HL-60/S4 treated with retinoic acid at 250 ng/mL for 4 days and 3 days (cell line): ENCODE results near the gene FBRSL1.

Source experiments
- in situ Hi-C: fragments of 300-500 bp; cut with MboI; formaldehyde crosslinking; loops from 2 replicates; pipeline ENCODE4 v1.7.0; 2022; ENCODE audit warnings: low sequenced_read_pairs

The FBRSL1 gene

GRCh38 chr12:132508860-132509732 is 19.1 kb downstream of the FBRSL1 start:
- in situ Hi-C loops: no loop called here

- in situ Hi-C loops: no loop called here
Measured at GRCh38 chr12:132510111-132510724, 20.3 kb downstream of the FBRSL1 start.

GRCh38 chr12:132510746-132511477 is 21.0 kb downstream of the FBRSL1 start:
- in situ Hi-C loops: no loop called here

GRCh38 chr12:132511516-132512196 is 21.7 kb downstream of the FBRSL1 start:
- in situ Hi-C loops: no loop called here

GRCh38 chr12:132512197-132513069 is 22.5 kb downstream of the FBRSL1 start:
- in situ Hi-C loops: no loop called here

GRCh38 chr12:132513070-132513398 is 23.1 kb downstream of the FBRSL1 start:
- in situ Hi-C loops: no loop called here

GRCh38 chr12:132513458-132514135 is 23.6 kb downstream of the FBRSL1 start:
- in situ Hi-C loops: no loop called here

GRCh38 chr12:132514216-132514820 is 24.4 kb downstream of the FBRSL1 start:
- in situ Hi-C loops: no loop called here

- in situ Hi-C loops: no loop called here
Measured at GRCh38 chr12:132514838-132515237, 24.9 kb downstream of the FBRSL1 start.

GRCh38 chr12:132516095-132517012 is 26.4 kb downstream of the FBRSL1 start:
- in situ Hi-C loops: no loop called here

GRCh38 chr12:132517013-132517739 is 27.2 kb downstream of the FBRSL1 start:
- in situ Hi-C loops: no loop called here

GRCh38 chr12:132517740-132518100 is 27.8 kb downstream of the FBRSL1 start:
- in situ Hi-C loops: no loop called here

GRCh38 chr12:132518354-132518992 is 28.5 kb downstream of the FBRSL1 start:
- in situ Hi-C loops: no loop called here

GRCh38 chr12:132520421-132521199 is 30.7 kb downstream of the FBRSL1 start:
- in situ Hi-C loops: no loop called here

- in situ Hi-C loops: no loop called here
Measured at GRCh38 chr12:132521200-132521580, 31.2 kb downstream of the FBRSL1 start.

GRCh38 chr12:132521712-132522292 is 31.9 kb downstream of the FBRSL1 start:
- in situ Hi-C loops: no loop called here
